ENCODE measurements around the gene MARVELD2. TPM values are rescaled to one million over a fixed set of nuclear protein-coding genes. Genes with fewer than 3 reads are reported as not detected.

Gene MARVELD2
- under 1 TPM; 0.34 to 0.49 (median 0.41) TPM for total RNA-seq

- TF ChIP-seq CTCF (IDR thresholded peaks at IDR 0.05; ENCODE audit: low read depth) = no peak
Measured at GRCh38 chr5:69414885-69415583, at the start of gene MARVELD2. Gene MARVELD2, plus strand, starts transcription at chr5:69415116. Its CDS starts 4,270 bp downstream, at chr5:69419386.

- TF ChIP-seq CTCF (IDR thresholded peaks at IDR 0.05; ENCODE audit: low read depth) = no peak
Measured at GRCh38 chr5:69367697-69368279, 47.1 kb upstream of the MARVELD2 start.

GRCh38 chr5:69368458-69369339 lies 46.2 kb upstream of the MARVELD2 start:
- no peak for TF ChIP-seq CTCF (IDR thresholded peaks at IDR 0.05; ENCODE audit: low read depth)

- no peak for TF ChIP-seq CTCF (IDR thresholded peaks at IDR 0.05; ENCODE audit: low read depth)
Measured at GRCh38 chr5:69369340-69370121, 45.4 kb upstream of the MARVELD2 start, which contains the start of the genes AK6, RAD17 and TAF9. Gene AK6, minus strand, starts transcription at chr5:69369520. Its CDS starts 30 bp downstream, at chr5:69369490. Gene RAD17, plus strand, starts transcription at chr5:69369818. Its CDS starts 2,391 bp downstream, at chr5:69372209. Gene TAF9, minus strand, starts transcription at chr5:69369520. Its CDS starts 3,783 bp downstream, at chr5:69365737.

- TF ChIP-seq CTCF (IDR thresholded peaks at IDR 0.05; ENCODE audit: low read depth) = no peak
Measured at GRCh38 chr5:69372394-69372793, 42.5 kb upstream of the MARVELD2 start.

GRCh38 chr5:69374911-69375446 lies 39.9 kb upstream of the MARVELD2 start:
- no peak for TF ChIP-seq CTCF (IDR thresholded peaks at IDR 0.05; ENCODE audit: low read depth)
